GM23338 (cell line): ENCODE data around the gene MID1IP1. TPM values are rescaled to one million over a fixed set of nuclear protein-coding genes. Genes with fewer than 3 reads are reported as not detected.

ENCODE experiments used
- ATAC-seq: fragments of 200-7000 bp; cut with Tn5 transposase; 3 replicates; pipeline ENCODE4 v1.9.1; 2020
- DNase-seq: peaks from one replicate; pipeline ENCODE4 v3.0.0-alpha.2; 2015; ENCODE audit warnings: low spot score
- H2AFZ ChIP-seq: fragments of 200-600 bp; sonication (generic); 2 replicates; pipeline ENCODE4 v1.8.0; 2016; ENCODE audit warnings: antibody characterized with exemption, mild to moderate bottlenecking, moderate library complexity
- H3F3A ChIP-seq: fragments of 200-600 bp; sonication (generic); replicated peaks from 2 replicates; pipeline ENCODE4 v1.8.0; 2017; ENCODE audit warnings: antibody characterized with exemption, mixed run types, low read depth
- H3K27ac ChIP-seq: fragments of 200-600 bp; sonication (generic); 2 replicates; pipeline ENCODE4 v1.6.1; 2016; ENCODE audit warnings: low read depth
- H3K27me3 ChIP-seq: fragments of 200-600 bp; sonication (generic); 2 replicates; pipeline ENCODE4 v1.8.0; 2016; ENCODE audit warnings: mild to moderate bottlenecking, mixed run types, moderate library complexity; ENCODE audit not compliant: insufficient read depth
- H3K36me3 ChIP-seq: fragments of 200-600 bp; sonication (generic); 2 replicates; pipeline ENCODE4 v1.8.0; 2016; ENCODE audit warnings: mild to moderate bottlenecking; ENCODE audit not compliant: insufficient read depth
- H3K4me1 ChIP-seq: fragments of 200-600 bp; sonication (generic); 2 replicates; pipeline ENCODE4 v1.8.0; 2016; ENCODE audit warnings: mild to moderate bottlenecking, moderate library complexity; ENCODE audit not compliant: insufficient read depth
- H3K4me2 ChIP-seq: fragments of 200-600 bp; sonication (generic); 2 replicates; pipeline ENCODE4 v1.7.1; 2017; ENCODE audit warnings: mixed run types
- H3K4me3 ChIP-seq: fragments of 200-600 bp; sonication (generic); 2 replicates; pipeline ENCODE4 v1.6.1; 2016; ENCODE audit warnings: mixed run types
- H3K79me2 ChIP-seq: fragments of 200-600 bp; sonication (generic); replicated peaks from 2 replicates; pipeline ENCODE4 v1.8.0; 2017; ENCODE audit warnings: mild to moderate bottlenecking; ENCODE audit not compliant: insufficient read depth
- H3K9me2 ChIP-seq: fragments of 200-600 bp; sonication (generic); 2 replicates; pipeline ENCODE4 v1.8.0; 2017; ENCODE audit not compliant: insufficient read depth
- H4K20me1 ChIP-seq: fragments of 200-600 bp; sonication (generic); replicated peaks from 2 replicates; pipeline ENCODE4 v1.8.0; 2017; ENCODE audit warnings: mild to moderate bottlenecking; ENCODE audit not compliant: insufficient read depth
- H3K27ac Mint-ChIP-seq: 2 replicates; pipeline ENCODE4 v1.8.0; 2020; ENCODE audit warnings: inconsistent platforms, mild to moderate bottlenecking, moderate library complexity, mixed read lengths
- H3K27me3 Mint-ChIP-seq: 3 replicates; pipeline ENCODE4 v1.8.0; 2022; ENCODE audit warnings: low read depth, mild to moderate bottlenecking, moderate library complexity, mixed read lengths, inconsistent platforms; ENCODE audit not compliant: insufficient read depth, poor library complexity
- H3K36me3 Mint-ChIP-seq: 3 replicates; pipeline ENCODE4 v1.8.0; 2021; ENCODE audit warnings: low read depth, mild to moderate bottlenecking, inconsistent platforms, moderate library complexity, mixed read lengths
- H3K4me1 Mint-ChIP-seq: 3 replicates; pipeline ENCODE4 v1.8.0; 2020; ENCODE audit warnings: mild to moderate bottlenecking, inconsistent platforms, mixed read lengths
- H3K4me3 Mint-ChIP-seq: 3 replicates; pipeline ENCODE4 v1.8.0; 2021; ENCODE audit warnings: moderate library complexity, mild to moderate bottlenecking, inconsistent platforms, mixed read lengths
- H3K9me3 Mint-ChIP-seq: 3 replicates; pipeline ENCODE4 v1.8.0; 2020; ENCODE audit warnings: moderate library complexity, mild to moderate bottlenecking, inconsistent platforms, mixed read lengths
- CREB1 ChIP-seq: fragments of 250-450 bp; sonication (Bioruptor Pico); IDR thresholded peaks from 2 replicates; pipeline ENCODE4 v1.5.0; 2020; ENCODE audit warnings: low read depth, mild to moderate bottlenecking, moderate library complexity
- EZH2 ChIP-seq: fragments of 200-600 bp; sonication (generic); IDR thresholded peaks from one replicate; pipeline ENCODE4 v1.8.0; 2017; ENCODE audit warnings: antibody characterized with exemption, mild to moderate bottlenecking, low read depth; ENCODE audit not compliant: unreplicated experiment
- EZH2phosphoT487 ChIP-seq: fragments of 200-600 bp; sonication (generic); IDR thresholded peaks from one replicate; pipeline ENCODE4 v1.8.1; 2018; ENCODE audit warnings: antibody characterized with exemption; ENCODE audit not compliant: unreplicated experiment
- JUNB ChIP-seq: IDR thresholded peaks from one replicate; pipeline ENCODE4 v1.6.1; 2016; ENCODE audit warnings: antibody characterized with exemption; ENCODE audit not compliant: unreplicated experiment
- NANOG ChIP-seq: IDR thresholded peaks from 2 replicates; pipeline ENCODE4 v1.6.1; 2016; ENCODE audit warnings: antibody characterized with exemption, borderline replicate concordance
- STAT1 ChIP-seq: IDR thresholded peaks from one replicate; pipeline ENCODE4 v1.6.1; 2016; ENCODE audit warnings: antibody characterized with exemption; ENCODE audit not compliant: unreplicated experiment
- ZNF114 ChIP-seq: fragments of 250-450 bp; sonication (Bioruptor Pico); IDR thresholded peaks from 2 replicates; pipeline ENCODE4 v1.5.0; 2020; ENCODE audit warnings: mild to moderate bottlenecking, moderate library complexity
- ZNF331 ChIP-seq: fragments of 250-450 bp; sonication (Bioruptor Pico); IDR thresholded peaks from 2 replicates; pipeline ENCODE4 v1.5.0; 2020; ENCODE audit warnings: low read depth, mild to moderate bottlenecking, moderate library complexity
- polyA plus RNA-seq: library from polyadenylated mRNA; unstranded; fragments of >200 nt; fragmentation: Nextera tagmentation; extraction: Ambion mirVana; gene quantifications from 2 replicates; pipeline ENCODE4 v1.2.1, GENCODE V29; 2016
- total RNA-seq: library from RNA; depleted of rRNA; stranded (reverse); fragments of >200 nt; shearing (Covaris generic); gene quantifications from 2 replicates; pipeline ENCODE4 v1.2.3, GENCODE V29; 2014
- TF ChIP-seq, protein P1 (sequence below): IDR thresholded peaks from one replicate; pipeline ENCODE4 v1.6.1; 2018; ENCODE audit warnings: antibody characterized with exemption; ENCODE audit not compliant: unreplicated experiment
- TF ChIP-seq, protein P2 (sequence below): fragments of 250-450 bp; sonication (Bioruptor Pico); IDR thresholded peaks from 2 replicates; pipeline ENCODE4 v1.5.0; 2020; ENCODE audit warnings: mild to moderate bottlenecking, moderate library complexity
- TF ChIP-seq, protein P3 (sequence below): IDR thresholded peaks from 2 replicates; pipeline ENCODE4 v1.6.1; 2016; ENCODE audit warnings: antibody characterized with exemption

MID1IP1 gene
- total and polyA plus RNA-seq, 2 experiments from 2014 or later = 26.1 to 161 TPM

- H2AFZ ChIP-seq = no peak overlapping the region
- TF ChIP-seq EZH2 (no peak), JUNB (no peak), EZH2phosphoT487 (no peak), NANOG (no peak), CREB1 (CRISPR knock-in tag) (no peak), ZNF331 (CRISPR knock-in tag) (no peak), ZNF114 (CRISPR knock-in tag) (no peak), STAT1 (no peak)
- TF ChIP-seq, protein P1, sequence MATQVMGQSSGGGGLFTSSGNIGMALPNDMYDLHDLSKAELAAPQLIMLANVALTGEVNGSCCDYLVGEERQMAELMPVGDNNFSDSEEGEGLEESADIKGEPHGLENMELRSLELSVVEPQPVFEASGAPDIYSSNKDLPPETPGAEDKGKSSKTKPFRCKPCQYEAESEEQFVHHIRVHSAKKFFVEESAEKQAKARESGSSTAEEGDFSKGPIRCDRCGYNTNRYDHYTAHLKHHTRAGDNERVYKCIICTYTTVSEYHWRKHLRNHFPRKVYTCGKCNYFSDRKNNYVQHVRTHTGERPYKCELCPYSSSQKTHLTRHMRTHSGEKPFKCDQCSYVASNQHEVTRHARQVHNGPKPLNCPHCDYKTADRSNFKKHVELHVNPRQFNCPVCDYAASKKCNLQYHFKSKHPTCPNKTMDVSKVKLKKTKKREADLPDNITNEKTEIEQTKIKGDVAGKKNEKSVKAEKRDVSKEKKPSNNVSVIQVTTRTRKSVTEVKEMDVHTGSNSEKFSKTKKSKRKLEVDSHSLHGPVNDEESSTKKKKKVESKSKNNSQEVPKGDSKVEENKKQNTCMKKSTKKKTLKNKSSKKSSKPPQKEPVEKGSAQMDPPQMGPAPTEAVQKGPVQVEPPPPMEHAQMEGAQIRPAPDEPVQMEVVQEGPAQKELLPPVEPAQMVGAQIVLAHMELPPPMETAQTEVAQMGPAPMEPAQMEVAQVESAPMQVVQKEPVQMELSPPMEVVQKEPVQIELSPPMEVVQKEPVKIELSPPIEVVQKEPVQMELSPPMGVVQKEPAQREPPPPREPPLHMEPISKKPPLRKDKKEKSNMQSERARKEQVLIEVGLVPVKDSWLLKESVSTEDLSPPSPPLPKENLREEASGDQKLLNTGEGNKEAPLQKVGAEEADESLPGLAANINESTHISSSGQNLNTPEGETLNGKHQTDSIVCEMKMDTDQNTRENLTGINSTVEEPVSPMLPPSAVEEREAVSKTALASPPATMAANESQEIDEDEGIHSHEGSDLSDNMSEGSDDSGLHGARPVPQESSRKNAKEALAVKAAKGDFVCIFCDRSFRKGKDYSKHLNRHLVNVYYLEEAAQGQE = no peak
- TF ChIP-seq, protein P2, sequence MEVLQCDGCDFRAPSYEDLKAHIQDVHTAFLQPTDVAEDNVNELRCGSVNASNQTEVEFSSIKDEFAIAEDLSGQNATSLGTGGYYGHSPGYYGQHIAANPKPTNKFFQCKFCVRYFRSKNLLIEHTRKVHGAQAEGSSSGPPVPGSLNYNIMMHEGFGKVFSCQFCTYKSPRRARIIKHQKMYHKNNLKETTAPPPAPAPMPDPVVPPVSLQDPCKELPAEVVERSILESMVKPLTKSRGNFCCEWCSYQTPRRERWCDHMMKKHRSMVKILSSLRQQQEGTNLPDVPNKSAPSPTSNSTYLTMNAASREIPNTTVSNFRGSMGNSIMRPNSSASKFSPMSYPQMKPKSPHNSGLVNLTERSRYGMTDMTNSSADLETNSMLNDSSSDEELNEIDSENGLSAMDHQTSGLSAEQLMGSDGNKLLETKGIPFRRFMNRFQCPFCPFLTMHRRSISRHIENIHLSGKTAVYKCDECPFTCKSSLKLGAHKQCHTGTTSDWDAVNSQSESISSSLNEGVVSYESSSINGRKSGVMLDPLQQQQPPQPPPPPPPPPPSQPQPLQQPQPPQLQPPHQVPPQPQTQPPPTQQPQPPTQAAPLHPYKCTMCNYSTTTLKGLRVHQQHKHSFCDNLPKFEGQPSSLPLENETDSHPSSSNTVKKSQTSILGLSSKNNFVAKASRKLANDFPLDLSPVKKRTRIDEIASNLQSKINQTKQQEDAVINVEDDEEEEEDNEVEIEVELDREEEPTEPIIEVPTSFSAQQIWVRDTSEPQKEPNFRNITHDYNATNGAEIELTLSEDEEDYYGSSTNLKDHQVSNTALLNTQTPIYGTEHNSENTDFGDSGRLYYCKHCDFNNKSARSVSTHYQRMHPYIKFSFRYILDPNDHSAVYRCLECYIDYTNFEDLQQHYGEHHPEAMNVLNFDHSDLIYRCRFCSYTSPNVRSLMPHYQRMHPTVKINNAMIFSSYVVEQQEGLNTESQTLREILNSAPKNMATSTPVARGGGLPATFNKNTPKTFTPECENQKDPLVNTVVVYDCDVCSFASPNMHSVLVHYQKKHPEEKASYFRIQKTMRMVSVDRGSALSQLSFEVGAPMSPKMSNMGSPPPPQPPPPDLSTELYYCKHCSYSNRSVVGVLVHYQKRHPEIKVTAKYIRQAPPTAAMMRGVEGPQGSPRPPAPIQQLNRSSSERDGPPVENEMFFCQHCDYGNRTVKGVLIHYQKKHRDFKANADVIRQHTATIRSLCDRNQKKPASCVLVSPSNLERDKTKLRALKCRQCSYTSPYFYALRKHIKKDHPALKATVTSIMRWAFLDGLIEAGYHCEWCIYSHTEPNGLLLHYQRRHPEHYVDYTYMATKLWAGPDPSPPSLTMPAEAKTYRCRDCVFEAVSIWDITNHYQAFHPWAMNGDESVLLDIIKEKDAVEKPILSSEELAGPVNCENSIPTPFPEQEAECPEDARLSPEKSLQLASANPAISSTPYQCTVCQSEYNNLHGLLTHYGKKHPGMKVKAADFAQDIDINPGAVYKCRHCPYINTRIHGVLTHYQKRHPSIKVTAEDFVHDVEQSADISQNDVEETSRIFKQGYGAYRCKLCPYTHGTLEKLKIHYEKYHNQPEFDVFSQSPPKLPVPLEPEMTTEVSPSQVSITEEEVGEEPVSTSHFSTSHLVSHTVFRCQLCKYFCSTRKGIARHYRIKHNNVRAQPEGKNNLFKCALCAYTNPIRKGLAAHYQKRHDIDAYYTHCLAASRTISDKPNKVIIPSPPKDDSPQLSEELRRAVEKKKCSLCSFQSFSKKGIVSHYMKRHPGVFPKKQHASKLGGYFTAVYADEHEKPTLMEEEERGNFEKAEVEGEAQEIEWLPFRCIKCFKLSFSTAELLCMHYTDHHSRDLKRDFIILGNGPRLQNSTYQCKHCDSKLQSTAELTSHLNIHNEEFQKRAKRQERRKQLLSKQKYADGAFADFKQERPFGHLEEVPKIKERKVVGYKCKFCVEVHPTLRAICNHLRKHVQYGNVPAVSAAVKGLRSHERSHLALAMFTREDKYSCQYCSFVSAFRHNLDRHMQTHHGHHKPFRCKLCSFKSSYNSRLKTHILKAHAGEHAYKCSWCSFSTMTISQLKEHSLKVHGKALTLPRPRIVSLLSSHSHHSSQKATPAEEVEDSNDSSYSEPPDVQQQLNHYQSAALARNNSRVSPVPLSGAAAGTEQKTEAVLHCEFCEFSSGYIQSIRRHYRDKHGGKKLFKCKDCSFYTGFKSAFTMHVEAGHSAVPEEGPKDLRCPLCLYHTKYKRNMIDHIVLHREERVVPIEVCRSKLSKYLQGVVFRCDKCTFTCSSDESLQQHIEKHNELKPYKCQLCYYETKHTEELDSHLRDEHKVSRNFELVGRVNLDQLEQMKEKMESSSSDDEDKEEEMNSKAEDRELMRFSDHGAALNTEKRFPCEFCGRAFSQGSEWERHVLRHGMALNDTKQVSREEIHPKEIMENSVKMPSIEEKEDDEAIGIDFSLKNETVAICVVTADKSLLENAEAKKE (CRISPR knock-in tag) = no peak
- TF ChIP-seq, protein P3, sequence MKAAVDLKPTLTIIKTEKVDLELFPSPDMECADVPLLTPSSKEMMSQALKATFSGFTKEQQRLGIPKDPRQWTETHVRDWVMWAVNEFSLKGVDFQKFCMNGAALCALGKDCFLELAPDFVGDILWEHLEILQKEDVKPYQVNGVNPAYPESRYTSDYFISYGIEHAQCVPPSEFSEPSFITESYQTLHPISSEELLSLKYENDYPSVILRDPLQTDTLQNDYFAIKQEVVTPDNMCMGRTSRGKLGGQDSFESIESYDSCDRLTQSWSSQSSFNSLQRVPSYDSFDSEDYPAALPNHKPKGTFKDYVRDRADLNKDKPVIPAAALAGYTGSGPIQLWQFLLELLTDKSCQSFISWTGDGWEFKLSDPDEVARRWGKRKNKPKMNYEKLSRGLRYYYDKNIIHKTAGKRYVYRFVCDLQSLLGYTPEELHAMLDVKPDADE = no peak
- Mint-ChIP-seq H3K27ac (peak overlapping the region; percentile 99), H3K9me3 (peaks cover 2% of the 10 kb centered on the region; the same call in 2 of the 3 replicates), H3K4me3 (peak overlapping the region; percentile 100), H3K27me3 (peaks cover 21% of the 10 kb centered on the region), H3K36me3 (peaks cover 54% of the 10 kb centered on the region), H3K4me1 (peaks cover 12% of the 10 kb centered on the region; the same call in 2 of the 3 replicates)
- H3K27me3 ChIP-seq = no peaks in the 10 kb centered on the region
- H4K20me1 ChIP-seq = no peaks in the 10 kb centered on the region
- peaks cover 52% of the 10 kb centered on the region for H3K79me2 ChIP-seq
- peak overlapping the region; percentile 81 for H3K4me2 ChIP-seq
- H3K4me3 ChIP-seq = peak overlapping the region; percentile 72
- DNase-seq (no peak), ATAC-seq (no peak)
- H3F3A ChIP-seq = no peaks in the 10 kb centered on the region
- H3K27ac ChIP-seq = peak overlapping the region; percentile 98
- H3K36me3 ChIP-seq = peaks cover 6% of the 10 kb centered on the region; the same call in 1 of the 2 replicates
- no peaks in the 10 kb centered on the region for H3K9me2 ChIP-seq
- H3K4me1 ChIP-seq = peaks cover 8% of the 10 kb centered on the region
Observed at GRCh38 chrX:38803243-38803587, 2.0 kb downstream of the MID1IP1 start.
